Loucy (cell line): Measurements from ENCODE around the gene ANK3.

Experiments
- H2AFZ ChIP-seq: fragments of 200-600 bp; sonication (generic); 2 replicates; pipeline ENCODE4 v1.6.0; 2016; ENCODE audit warnings: antibody characterized with exemption, mild to moderate bottlenecking, low read length, moderate library complexity
- H3F3A ChIP-seq: fragments of 200-600 bp; 2 replicates; pipeline ENCODE4 v1.6.0; 2016; ENCODE audit warnings: antibody characterized with exemption, low read depth, mild to moderate bottlenecking
- H3K27me3 ChIP-seq: fragments of 200-600 bp; sonication (generic); 2 replicates; pipeline ENCODE4 v1.6.1; 2014; ENCODE audit warnings: low read length, mild to moderate bottlenecking; ENCODE audit not compliant: insufficient read depth, poor library complexity, severe bottlenecking
- H3K36me3 ChIP-seq: fragments of 200-600 bp; sonication (generic); 2 replicates; pipeline ENCODE4 v1.6.1; 2016; ENCODE audit warnings: low read length; ENCODE audit not compliant: insufficient read depth
- H3K4me1 ChIP-seq: fragments of 200-600 bp; sonication (generic); 2 replicates; pipeline ENCODE4 v1.5.1; 2014; ENCODE audit warnings: low read length, mild to moderate bottlenecking; ENCODE audit not compliant: insufficient read depth, poor library complexity, severe bottlenecking
- H3K4me2 ChIP-seq: fragments of 200-600 bp; sonication (generic); 2 replicates; pipeline ENCODE4 v1.6.0; 2014; ENCODE audit warnings: antibody characterized with exemption, low read length, low read depth, mild to moderate bottlenecking; ENCODE audit not compliant: poor library complexity, severe bottlenecking
- H3K4me3 ChIP-seq: fragments of 200-600 bp; sonication (generic); 2 replicates; pipeline ENCODE4 v1.5.1; 2014; ENCODE audit warnings: low read length, mild to moderate bottlenecking, mixed read lengths; ENCODE audit not compliant: poor library complexity, severe bottlenecking
- H3K79me2 ChIP-seq: fragments of 200-600 bp; sonication (generic); 2 replicates; pipeline ENCODE4 v1.6.1; 2014; ENCODE audit warnings: low read length; ENCODE audit not compliant: insufficient read depth
- H3K9ac ChIP-seq: fragments of 200-600 bp; sonication (generic); 2 replicates; pipeline ENCODE4 v1.6.0; 2014; ENCODE audit warnings: mild to moderate bottlenecking, low read depth, low read length, moderate library complexity; ENCODE audit not compliant: poor library complexity, severe bottlenecking
- H3K9me2 ChIP-seq: fragments of 200-600 bp; sonication (generic); replicated peaks from 2 replicates; pipeline ENCODE4 v1.6.1; 2016; ENCODE audit warnings: low read depth, low read length, mixed read lengths
- H3K9me3 ChIP-seq: fragments of 200-600 bp; sonication (generic); 2 replicates; pipeline ENCODE4 v1.6.1; 2014; ENCODE audit warnings: mild to moderate bottlenecking, antibody characterized with exemption, low read length, low read depth; ENCODE audit not compliant: insufficient read depth
- H4K20me1 ChIP-seq: fragments of 200-600 bp; sonication (generic); 2 replicates; pipeline ENCODE4 v1.6.0; 2014; ENCODE audit warnings: antibody characterized with exemption, low read length, mild to moderate bottlenecking; ENCODE audit not compliant: insufficient read depth, poor library complexity, severe bottlenecking
- EZH2phosphoT487 ChIP-seq: fragments of 200-600 bp; IDR thresholded peaks from 2 replicates; pipeline ENCODE4 v1.6.1; 2018; ENCODE audit warnings: antibody characterized with exemption, mild to moderate bottlenecking, moderate library complexity, borderline replicate concordance
- TF ChIP-seq, protein P1 (sequence below): fragments of 200-600 bp; sonication (generic); conservative IDR thresholded peaks from 2 replicates; pipeline ENCODE4 v1.5.1; 2014; ENCODE audit warnings: mild to moderate bottlenecking, antibody characterized with exemption, low read length

Gene ANK3

DNA sequence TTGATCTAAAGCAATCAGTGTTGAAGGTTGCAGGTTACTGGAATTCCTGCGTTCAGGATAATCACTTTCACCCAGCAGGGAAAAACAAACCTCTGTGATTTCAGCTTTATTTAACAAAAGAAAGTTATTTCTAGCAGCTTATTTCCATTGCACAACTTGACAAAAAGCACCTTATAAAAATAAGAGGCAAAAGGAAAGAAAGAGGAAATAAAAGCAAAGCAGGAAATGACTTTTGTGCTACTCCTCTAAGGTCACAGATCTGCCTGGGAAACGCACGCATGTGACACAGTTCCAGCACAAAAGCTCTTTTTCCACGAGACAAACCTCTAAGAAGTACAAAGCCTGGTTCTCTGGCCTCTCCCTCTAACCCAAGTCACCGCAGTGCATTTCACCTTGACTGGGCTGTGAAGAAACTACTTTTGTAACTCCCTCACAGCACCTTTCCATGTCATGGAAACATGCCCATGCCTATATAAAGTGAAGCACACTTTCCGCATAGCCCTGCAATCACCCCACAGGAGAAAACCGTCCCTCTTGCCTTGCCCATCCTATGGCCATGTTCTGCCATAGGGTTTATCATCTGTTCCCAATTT is 870 bp downstream of the ANK3 start:
- Histone ChIP-seq H3K4me1 (no peaks in the 10 kb centered on the region), H3K79me2 (no peaks in the 10 kb centered on the region), H3K36me3 (no peaks in the 10 kb centered on the region), H3K9me3 (no peaks in the 10 kb centered on the region), H3K9me2 (no peaks in the 10 kb centered on the region), H3K4me3 (no peak overlapping the region), H3K4me2 (no peak overlapping the region), H2AFZ (no peak overlapping the region), H3K9ac (no peak overlapping the region), H4K20me1 (no peaks in the 10 kb centered on the region), H3F3A (no peaks in the 10 kb centered on the region), H3K27me3 (no peaks in the 10 kb centered on the region)
- TF ChIP-seq, protein P1, sequence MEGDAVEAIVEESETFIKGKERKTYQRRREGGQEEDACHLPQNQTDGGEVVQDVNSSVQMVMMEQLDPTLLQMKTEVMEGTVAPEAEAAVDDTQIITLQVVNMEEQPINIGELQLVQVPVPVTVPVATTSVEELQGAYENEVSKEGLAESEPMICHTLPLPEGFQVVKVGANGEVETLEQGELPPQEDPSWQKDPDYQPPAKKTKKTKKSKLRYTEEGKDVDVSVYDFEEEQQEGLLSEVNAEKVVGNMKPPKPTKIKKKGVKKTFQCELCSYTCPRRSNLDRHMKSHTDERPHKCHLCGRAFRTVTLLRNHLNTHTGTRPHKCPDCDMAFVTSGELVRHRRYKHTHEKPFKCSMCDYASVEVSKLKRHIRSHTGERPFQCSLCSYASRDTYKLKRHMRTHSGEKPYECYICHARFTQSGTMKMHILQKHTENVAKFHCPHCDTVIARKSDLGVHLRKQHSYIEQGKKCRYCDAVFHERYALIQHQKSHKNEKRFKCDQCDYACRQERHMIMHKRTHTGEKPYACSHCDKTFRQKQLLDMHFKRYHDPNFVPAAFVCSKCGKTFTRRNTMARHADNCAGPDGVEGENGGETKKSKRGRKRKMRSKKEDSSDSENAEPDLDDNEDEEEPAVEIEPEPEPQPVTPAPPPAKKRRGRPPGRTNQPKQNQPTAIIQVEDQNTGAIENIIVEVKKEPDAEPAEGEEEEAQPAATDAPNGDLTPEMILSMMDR = no peak
- TF ChIP-seq EZH2phosphoT487 = no peak

DNA sequence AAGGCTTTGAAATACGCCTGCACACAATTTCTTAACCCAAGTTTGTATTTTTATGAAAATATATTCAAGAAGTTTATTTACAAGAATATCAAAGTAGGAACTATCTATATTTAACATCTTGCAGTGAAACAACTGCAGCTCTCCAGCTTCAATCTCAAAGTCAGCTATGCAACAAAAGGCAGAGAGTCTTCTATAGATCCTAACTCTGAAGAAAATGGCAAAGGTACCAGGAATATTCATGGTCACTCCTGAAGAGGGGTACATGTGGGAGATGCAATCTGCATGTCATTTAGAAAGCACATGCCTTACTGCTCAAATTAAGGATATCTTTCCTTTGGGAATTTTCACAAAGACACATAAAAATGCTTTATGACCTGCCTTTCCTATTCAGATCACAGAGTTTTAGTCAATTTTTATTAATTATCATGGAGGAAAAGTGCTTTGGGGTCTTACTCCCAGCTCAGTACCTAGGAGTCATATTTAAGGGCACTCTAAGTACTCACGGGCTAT is 1.5 kb downstream of the ANK3 start:
- no peaks in the 10 kb centered on the region for H3K36me3 ChIP-seq
- no peak overlapping the region for H3K9ac ChIP-seq
- no peak overlapping the region for H3K4me2 ChIP-seq
- no peaks in the 10 kb centered on the region for H3K9me3 ChIP-seq
- TF ChIP-seq EZH2phosphoT487 = no peak
- TF ChIP-seq, protein P1 = no peak
- no peaks in the 10 kb centered on the region for H3F3A ChIP-seq
- H3K27me3 ChIP-seq = no peaks in the 10 kb centered on the region
- no peaks in the 10 kb centered on the region for H3K9me2 ChIP-seq
- no peak overlapping the region for H3K4me3 ChIP-seq
- no peaks in the 10 kb centered on the region for H3K4me1 ChIP-seq
- no peaks in the 10 kb centered on the region for H3K79me2 ChIP-seq
- H2AFZ ChIP-seq = no peak overlapping the region
- no peaks in the 10 kb centered on the region for H4K20me1 ChIP-seq

DNA sequence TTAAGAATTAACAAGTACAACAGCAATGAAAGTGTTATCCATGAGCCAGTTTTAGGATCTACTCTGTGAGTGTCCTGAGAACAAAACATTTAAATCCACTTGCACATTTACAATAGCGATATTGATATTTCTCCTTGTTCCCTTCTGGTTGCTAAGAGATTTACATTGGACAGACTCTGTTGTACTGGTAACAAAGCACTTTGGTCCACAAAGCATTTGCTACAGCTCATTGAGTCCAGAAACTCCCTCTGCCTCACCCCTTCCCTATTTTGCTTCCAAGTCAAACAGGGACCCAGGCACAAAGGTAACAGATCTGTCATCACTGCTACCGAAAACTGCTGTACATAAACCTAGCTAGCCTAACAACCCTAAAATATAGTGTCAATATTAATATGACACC is 2.1 kb downstream of the ANK3 start:
- no peak for TF ChIP-seq EZH2phosphoT487
- TF ChIP-seq, protein P1 = no peak
- no peak overlapping the region for H3K9ac ChIP-seq
- no peaks in the 10 kb centered on the region for H3K4me1 ChIP-seq
- no peaks in the 10 kb centered on the region for H3K79me2 ChIP-seq
- no peaks in the 10 kb centered on the region for H3K36me3 ChIP-seq
- H3K9me3 ChIP-seq = no peaks in the 10 kb centered on the region
- H4K20me1 ChIP-seq = no peaks in the 10 kb centered on the region
- no peaks in the 10 kb centered on the region for H3K9me2 ChIP-seq
- H2AFZ ChIP-seq = no peak overlapping the region
- no peaks in the 10 kb centered on the region for H3F3A ChIP-seq
- no peak overlapping the region for H3K4me3 ChIP-seq
- H3K27me3 ChIP-seq = no peaks in the 10 kb centered on the region
- H3K4me2 ChIP-seq = no peak overlapping the region
